ENCODE results near the gene DLST.
"Not testable (repeated sequence)": the region's sequence is repeated elsewhere in the genome, so short reads cannot be mapped to it uniquely, and the experiment has no call there.

The DLST gene

DNA sequence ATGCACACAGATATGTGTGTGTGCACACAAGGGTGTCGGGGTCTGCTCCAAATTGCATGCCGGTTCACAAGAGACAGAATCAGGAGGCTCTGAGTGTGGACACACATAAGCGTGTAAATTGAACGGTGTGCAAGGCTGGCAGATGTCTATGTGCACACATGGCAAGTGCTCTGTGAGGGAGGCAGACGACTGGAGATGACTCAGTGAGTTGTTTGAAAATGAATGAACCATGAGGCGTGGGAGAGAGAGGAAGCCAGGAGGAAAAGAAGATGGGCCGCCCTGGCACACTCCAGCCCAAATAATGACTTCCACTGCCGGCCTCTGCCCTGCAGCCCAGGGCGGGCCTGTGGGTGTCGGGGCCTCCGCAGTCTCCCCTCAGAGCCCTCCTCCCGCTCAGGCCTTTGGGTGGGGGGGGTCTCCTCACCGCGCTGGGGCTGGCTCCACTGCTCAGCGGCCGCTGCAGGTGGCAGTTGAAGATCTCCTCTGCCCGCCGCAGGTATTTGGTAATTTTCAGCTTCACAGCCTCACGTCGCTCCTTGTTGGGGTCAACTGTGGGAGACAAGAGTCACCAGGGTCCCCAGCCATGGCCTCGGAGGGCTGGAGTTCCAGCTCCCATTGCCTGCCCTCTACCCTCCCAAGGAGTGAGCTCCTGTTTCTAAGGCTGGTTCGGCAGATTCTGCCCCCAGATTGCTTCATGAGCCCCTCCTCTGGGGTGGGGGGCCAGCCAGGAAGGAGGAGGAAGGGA, 37.9 kb downstream of the DLST start:
- no peak for DNase-seq

DNA sequence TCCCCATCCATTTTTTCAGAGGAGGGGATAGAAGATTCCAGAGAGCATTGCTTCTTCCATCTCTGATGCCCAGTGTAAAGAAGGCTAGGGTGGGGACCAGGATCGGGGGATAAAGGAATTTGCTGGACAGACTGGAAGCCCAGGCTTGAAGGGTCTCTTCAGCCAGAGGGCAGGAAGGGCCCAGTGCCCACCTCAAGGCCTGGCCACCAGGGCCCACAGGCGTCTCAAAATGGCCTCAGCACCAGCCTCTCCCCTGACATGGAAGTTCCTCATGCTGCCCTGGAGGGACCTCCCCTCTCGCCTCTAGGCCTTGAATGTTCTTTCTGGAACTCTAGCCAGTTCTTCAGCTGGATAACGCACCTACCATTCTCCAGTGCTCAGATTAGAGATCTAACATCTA, 38.6 kb downstream of the DLST start:
- DNase-seq = no peak

DNA sequence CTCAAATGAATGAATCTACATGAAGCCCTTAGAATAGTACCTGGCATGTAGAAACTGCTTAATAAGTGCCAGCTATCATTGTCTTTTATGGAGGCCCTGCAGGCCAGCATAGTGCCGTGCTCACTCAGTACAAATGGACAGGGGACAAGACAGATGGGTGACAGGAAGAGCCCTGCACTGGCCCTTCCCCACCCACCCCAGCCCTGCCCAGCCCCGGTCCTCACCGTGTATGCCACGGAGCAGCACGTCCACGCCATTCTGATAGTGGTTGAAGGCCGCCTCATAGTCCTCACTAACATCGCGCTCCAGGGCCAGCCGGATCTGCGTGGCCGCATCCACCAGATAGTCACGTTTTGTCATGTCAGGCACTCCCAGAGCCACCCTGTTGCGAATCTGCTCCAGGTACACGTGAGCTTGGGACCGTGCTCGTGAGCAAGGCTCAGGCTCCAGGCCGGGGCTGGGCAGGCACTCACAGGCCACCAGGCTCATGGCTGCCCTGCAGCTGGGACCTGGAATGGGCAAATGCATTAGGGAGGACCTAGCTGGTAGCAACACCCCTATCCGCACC, 39.4 kb downstream of the DLST start:
- no peak for DNase-seq

GRCh38 chr14:74921987-74922751, 40.5 kb downstream of the DLST start:
- no peak for DNase-seq

DNA sequence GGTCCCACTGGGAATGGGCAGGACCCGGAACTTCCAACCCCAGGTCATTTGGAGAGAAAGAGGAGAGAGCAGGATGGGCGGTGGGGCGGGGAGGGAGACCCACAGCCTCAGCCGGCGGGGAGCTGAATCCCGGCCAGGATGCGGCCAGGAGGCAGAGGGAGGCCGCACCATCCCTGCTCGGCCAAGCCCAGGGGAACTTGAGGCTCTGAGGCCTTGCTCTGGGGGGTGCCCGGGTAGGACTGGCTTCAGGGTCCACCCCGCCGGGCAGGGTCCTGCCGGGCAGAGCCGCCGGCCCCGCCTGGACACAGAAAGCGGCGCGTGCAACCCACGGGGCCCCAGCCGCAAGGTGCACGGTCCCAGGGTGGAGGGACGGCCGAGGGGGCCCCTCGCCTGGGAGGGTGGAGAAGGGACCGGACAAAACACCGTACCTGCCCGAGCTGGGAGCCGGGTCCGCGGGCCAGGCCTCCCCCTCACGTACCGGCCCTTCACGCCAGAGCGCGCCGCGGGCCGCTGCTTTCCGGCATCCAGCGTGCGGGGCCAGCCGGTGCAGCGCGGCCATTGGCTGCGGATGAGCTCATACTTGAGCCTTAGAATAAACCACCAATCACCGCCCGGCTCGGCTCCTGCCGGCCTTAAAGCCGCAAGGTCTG, 41.2 kb downstream of the DLST start, which contains the start of gene RPS6KL1:
TSS of gene RPS6KL1 (minus strand) at position 509 of the 650 bp plus-strand sequence. CDS start 1,719 bp downstream, outside the sequence.
- peak; percentile 47 for DNase-seq

DNA sequence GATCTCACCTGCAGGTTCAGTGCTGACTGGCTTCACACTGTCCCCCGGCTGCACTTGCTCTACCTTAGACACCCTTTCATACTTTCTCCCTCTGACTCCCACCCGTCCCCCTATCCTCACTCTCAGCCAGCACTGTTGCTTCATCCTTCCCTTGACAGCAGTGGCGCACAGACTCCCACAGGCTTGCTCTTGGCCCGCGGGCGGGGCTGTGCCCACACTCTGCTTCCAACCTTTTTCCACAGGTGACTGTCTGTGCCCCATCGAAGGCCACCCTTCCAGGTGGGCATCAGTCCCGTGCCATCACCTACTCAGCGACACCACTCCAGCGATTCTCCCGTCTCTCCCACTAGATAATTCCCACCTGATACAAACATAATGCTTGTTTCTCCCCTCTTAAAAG, 42.3 kb downstream of the DLST start:
- DNase-seq = no peak

GRCh38 chr14:74927225-74927624, 45.5 kb downstream of the DLST start:
- DNase-seq = no peak

DNA sequence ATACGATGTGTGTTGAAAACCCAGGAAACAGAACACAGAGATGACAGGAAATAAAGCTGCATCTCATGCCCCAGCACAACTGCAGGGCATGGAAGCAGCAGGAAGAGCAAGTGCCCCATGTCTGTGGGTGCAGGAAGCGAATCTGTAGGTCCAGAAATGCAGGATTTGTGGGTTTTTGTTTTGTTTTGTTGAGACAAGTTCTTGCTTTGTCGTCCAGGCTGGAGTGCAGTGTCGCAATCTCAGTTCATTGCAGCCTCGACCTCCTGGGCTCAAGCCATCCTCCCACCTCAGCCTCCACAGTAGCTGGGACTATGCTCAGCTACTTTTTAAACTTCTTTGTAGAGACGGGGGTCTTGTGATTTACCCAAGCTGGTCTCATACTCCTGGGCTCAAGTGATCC, 47.5 kb downstream of the DLST start:
- no peak for DNase-seq

- DNase-seq = not testable (repeated sequence)
Observed at GRCh38 chr14:74931744-74932143, 50.0 kb downstream of the DLST start.

- no peak for DNase-seq
Observed at GRCh38 chr14:74932401-74932901, 50.7 kb downstream of the DLST start.

- not testable (repeated sequence) for DNase-seq
Observed at GRCh38 chr14:74932936-74933335, 51.2 kb downstream of the DLST start.

DNA sequence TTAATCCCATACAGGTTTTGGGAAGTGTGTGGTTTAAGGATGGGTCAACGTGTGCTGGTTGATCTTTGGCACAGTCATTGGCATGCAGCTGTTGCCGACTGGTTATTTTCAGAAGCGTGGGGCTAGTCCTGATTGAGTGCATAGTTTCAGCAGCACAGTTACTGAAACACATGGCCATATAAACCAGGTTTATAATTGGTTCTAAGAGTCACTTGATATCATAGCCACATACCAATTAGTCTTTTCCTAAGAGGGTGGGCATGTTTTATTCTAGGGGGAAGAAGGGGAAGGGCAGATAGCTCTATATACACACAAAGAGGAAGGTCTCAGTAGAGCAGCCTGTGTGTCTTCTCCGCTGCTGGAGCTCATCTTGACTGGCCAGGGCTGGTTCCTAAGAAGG, 52.3 kb downstream of the DLST start:
- DNase-seq = no peak

GRCh38 chr14:74934476-74935359, 53.0 kb downstream of the DLST start:
- no peak for DNase-seq

DNA sequence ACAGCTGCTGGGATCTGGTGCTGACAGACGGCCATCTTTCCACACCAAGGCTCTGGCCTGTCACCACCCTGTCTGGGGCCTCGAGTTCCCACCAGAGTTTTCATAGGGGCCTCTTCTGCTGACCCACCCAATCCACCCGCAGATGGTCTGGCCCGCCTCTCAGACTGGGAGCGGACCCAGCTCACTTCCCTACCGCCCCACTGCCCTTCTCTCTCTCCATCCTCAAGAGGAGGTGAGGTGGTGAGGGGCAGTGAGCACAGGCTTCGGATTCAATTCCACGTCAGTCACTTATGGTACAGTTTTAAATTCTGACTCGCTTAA, 53.6 kb downstream of the DLST start:
- no peak for DNase-seq

DNA sequence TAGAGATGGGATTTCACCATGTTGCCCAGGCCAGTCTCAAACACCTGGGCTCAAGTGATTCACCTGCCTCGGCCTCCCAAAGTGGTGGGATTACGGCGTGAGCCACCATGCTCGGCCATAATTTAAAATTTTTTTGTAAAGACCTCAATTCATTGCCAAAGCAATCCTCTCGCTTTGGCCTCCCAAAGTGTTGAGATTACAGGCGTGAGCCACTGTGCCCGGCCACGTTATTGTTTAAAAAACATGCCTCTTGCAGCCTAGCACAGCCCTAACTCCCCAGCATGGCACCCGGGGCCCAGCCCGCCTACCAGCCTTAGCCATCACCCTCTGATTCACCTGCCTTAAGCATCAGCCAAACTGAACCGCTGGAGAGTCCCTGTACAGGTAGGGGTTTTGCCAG, 54.4 kb downstream of the DLST start:
- no peak for DNase-seq

DNA sequence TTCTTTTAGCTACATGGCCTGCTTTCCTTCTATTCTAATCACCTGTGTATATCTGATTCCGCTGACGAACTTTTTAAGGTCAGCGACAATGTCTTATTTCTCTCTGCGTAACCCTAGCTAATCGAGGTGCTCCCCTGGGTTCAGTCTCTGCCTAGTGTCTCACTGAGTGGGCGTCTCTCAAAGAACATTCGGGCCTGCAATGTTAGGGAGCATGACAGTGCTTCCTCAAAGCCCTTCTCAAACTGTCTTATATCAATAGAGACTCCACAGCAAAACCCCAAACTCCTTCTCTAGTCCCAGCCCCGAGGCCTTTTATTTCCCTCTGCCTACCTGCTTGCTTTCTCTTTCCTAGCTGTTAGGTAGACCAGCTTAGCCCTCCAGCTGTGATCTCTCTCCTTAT, 55.0 kb downstream of the DLST start:
- no peak for DNase-seq

- DNase-seq = no peak
Observed at GRCh38 chr14:74937171-74937570, 55.5 kb downstream of the DLST start.

- no peak for DNase-seq
Observed at GRCh38 chr14:74938531-74939495, 57.1 kb downstream of the DLST start.

DNA sequence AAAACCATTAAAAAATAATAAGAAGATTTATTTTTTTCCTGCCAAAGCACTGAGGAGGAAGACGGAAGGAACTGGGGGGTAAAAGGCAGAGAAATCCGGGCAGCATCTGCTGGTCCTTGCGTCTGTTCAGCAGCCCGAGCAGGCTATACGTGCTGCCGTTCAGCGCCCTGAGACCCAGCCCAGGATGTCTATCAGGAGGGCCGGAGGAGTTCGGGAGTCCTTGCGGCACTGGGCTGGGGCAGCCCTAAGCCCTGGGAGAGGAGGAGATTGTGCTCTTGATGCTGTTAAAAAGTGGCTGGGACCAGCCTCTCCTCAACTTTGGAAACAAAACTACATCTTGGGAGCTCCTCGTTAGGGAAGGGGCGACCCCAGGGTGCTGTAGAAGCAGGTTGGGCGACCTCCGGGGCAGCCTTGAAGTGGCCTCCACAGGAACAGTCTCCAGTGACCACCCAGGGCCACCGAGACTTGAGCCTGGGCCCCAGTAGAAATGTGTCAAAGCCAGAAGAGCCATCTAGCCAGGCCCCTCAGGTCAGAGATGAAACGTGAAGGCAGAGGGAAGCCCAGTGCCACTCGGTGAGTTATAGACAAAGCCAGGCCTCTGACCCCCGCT, 59.3 kb downstream of the DLST start:
- no peak for DNase-seq

DNA sequence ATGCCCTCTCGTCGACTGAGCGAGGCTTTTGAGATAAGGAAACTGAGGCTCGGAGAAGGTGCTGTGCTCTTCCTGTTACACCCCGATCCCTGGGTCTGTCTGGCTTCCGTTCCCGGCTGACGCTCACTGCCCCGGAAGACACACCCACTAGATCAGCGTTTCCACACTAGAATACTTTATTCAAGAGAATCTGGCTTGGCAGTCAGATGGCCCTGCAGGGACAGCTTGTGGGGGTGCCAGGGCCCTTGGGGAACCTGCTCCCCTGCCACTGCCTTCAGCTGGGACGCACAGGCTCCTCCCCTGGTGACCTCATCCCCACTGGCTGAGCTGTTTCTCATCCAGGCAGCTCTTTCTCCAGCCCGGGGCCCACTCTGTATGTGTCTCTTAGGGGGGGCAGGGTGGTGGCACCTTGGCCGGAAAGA, 60.0 kb downstream of the DLST start:
- DNase-seq = peak; percentile 63

DNA sequence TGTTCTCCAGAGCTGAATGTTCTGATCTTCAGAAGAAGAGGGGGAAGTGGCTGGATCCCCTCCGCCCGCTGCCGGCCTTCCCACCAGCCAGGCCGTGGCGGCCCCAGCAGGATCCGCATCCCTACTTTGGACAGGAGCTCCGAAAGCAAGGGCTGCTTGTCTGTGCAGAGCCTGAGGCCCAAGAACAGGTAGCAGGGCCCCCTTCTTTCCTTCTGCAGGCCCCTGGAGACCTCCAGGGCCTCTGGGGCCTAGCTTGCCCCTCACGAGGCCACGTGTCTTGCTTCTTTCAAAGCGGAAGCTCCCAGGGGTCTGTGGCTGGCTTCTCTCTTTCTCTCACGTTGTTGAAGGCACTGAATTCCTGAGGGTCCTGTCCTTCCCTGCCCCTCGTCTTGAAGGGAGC, 60.5 kb downstream of the DLST start:
- no peak for DNase-seq

Measured in CD4-positive, alpha-beta T cell treated with Interleukin-4 for 4 hours (primary cell).